ENCODE measurements around the gene ZMAT3.

Gene ZMAT3

GRCh38 chr3:179018808-179019207, 52.8 kb downstream of the ZMAT3 start:
- DNase-seq, result no peak

GRCh38 chr3:179016979-179017670, 54.5 kb downstream of the ZMAT3 start:
- DNase-seq, result peak; percentile 2

GRCh38 chr3:179015551-179016020, 56.0 kb downstream of the ZMAT3 start:
- DNase-seq, result peak; percentile 8

- DNase-seq, result no peak
Measured at GRCh38 chr3:179005706-179006105, 65.9 kb downstream of the ZMAT3 start.

GRCh38 chr3:179005213-179005612, 66.4 kb downstream of the ZMAT3 start:
- DNase-seq, result no peak

GRCh38 chr3:179000659-179001058, 71.0 kb downstream of the ZMAT3 start:
- DNase-seq, result no peak

GRCh38 chr3:179000144-179000543, 71.5 kb downstream of the ZMAT3 start:
- DNase-seq, result no peak

GRCh38 chr3:178996399-178996798, 75.2 kb downstream of the ZMAT3 start:
- DNase-seq, result no peak

- no peak for DNase-seq
Measured at GRCh38 chr3:178990293-178990692, 81.3 kb downstream of the ZMAT3 start.

- no peak for DNase-seq
Measured at GRCh38 chr3:178989821-178990220, 81.8 kb downstream of the ZMAT3 start.

GRCh38 chr3:178987745-178988144, 83.9 kb downstream of the ZMAT3 start:
- DNase-seq, result no peak

GRCh38 chr3:178986456-178986855, 85.2 kb downstream of the ZMAT3 start:
- DNase-seq, result no peak

- DNase-seq, result no peak
Measured at GRCh38 chr3:178982137-178982536, 89.5 kb downstream of the ZMAT3 start.

GRCh38 chr3:178975320-178975719, 96.3 kb downstream of the ZMAT3 start:
- DNase-seq, result no peak

- no peak for DNase-seq
Measured at GRCh38 chr3:178971614-178972013, 100.0 kb downstream of the ZMAT3 start.

GRCh38 chr3:178969004-178969700, 102.5 kb downstream of the ZMAT3 start:
- no peak for DNase-seq
